Thyroid gland (tissue), 4 donors: ENCODE measurements around the gene SLC24A3.

Experiments used
- POLR2A ChIP-seq, 2 donors: fragments of 450-650 bp; IDR thresholded peaks; one replicate each; pipeline ENCODE4 v1.6.1; 2017; ENCODE audit warnings: antibody characterized with exemption in 2 of 2, mild to moderate bottlenecking in 2 of 2, moderate library complexity in 1 of 2
- TF ChIP-seq, protein P1 (sequence below), 6 experiments: fragments of 200-600 bp in 3 of 6; fragments of 450-650 bp in 3 of 6; sonication (generic) in 3 of 6; IDR thresholded peaks; one replicate each; pipeline ENCODE4 v1.5.1; 2016 to 2019; ENCODE audit warnings: antibody characterized with exemption in 6 of 6, mild to moderate bottlenecking in 2 of 6, inconsistent platforms in 1 of 6, moderate library complexity in 1 of 6

DNA sequence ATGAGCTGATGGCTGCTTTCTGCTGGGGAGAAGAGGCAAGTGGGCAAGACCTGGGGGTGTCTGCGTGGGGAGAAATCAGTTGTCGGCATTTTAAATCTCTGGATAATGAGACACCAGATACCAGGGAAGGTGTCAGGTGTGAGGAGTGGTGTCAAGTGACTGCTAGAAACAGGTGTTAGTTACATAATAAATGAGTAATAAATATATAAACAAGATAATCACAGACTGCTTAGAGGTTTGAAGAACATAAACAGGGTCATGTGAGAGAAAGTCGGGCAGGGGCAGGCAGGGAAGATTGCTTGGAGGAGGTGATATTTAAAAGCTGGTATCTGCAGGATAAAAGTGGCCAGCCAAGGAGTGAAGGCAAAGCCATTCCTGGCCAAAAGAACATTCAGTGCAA is 458.4 kb downstream of the SLC24A3 start:
- TF ChIP-seq, protein P1, sequence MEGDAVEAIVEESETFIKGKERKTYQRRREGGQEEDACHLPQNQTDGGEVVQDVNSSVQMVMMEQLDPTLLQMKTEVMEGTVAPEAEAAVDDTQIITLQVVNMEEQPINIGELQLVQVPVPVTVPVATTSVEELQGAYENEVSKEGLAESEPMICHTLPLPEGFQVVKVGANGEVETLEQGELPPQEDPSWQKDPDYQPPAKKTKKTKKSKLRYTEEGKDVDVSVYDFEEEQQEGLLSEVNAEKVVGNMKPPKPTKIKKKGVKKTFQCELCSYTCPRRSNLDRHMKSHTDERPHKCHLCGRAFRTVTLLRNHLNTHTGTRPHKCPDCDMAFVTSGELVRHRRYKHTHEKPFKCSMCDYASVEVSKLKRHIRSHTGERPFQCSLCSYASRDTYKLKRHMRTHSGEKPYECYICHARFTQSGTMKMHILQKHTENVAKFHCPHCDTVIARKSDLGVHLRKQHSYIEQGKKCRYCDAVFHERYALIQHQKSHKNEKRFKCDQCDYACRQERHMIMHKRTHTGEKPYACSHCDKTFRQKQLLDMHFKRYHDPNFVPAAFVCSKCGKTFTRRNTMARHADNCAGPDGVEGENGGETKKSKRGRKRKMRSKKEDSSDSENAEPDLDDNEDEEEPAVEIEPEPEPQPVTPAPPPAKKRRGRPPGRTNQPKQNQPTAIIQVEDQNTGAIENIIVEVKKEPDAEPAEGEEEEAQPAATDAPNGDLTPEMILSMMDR (IDR thresholded peaks at IDR 0.05): no peak
- TF ChIP-seq POLR2A (IDR thresholded peaks at IDR 0.05): no peak
